Trophoblast cell (in vitro differentiated cells and primary cell): Measurements from ENCODE around the gene PNPLA7.
A peak's percentile ranks its signal among the peaks of the same experiment; 100 is the strongest.

Source experiments
- DNase-seq, 2 donors: peaks; one replicate each; pipeline ENCODE4 v3.0.0-alpha.2; 2016
- H2AFZ ChIP-seq: 2 replicates; pipeline ENCODE4 v1.6.1; 2013; ENCODE audit warnings: low read length, moderate library complexity, mild to moderate bottlenecking; ENCODE audit not compliant: insufficient read depth, poor library complexity
- H2AK5ac ChIP-seq: 2 replicates; pipeline ENCODE4 v1.6.1; 2013; ENCODE audit warnings: mild to moderate bottlenecking, low read length
- H2BK120ac ChIP-seq: 2 replicates; pipeline ENCODE4 v1.6.1; 2013; ENCODE audit warnings: low read length, mild to moderate bottlenecking, moderate library complexity; ENCODE audit not compliant: insufficient read depth, poor library complexity
- H2BK12ac ChIP-seq: 2 replicates; pipeline ENCODE4 v1.6.1; 2013; ENCODE audit warnings: mild to moderate bottlenecking, low read length, moderate library complexity
- H2BK5ac ChIP-seq: 2 replicates; pipeline ENCODE4 v1.6.1; 2013; ENCODE audit warnings: low read length, low read depth, moderate library complexity, mild to moderate bottlenecking; ENCODE audit not compliant: poor library complexity
- H3K14ac ChIP-seq: 2 replicates; pipeline ENCODE4 v1.6.1; 2013; ENCODE audit warnings: mild to moderate bottlenecking, low read length
- H3K18ac ChIP-seq: 2 replicates; pipeline ENCODE4 v1.6.1; 2013; ENCODE audit warnings: mild to moderate bottlenecking, low read length
- H3K23ac ChIP-seq: 2 replicates; pipeline ENCODE4 v1.6.1; 2013; ENCODE audit warnings: low read length
- H3K27ac ChIP-seq: 2 replicates; pipeline ENCODE4 v1.5.1; 2013; ENCODE audit warnings: low read depth, mild to moderate bottlenecking, inconsistent platforms, low read length, moderate library complexity
- H3K27me3 ChIP-seq: 2 replicates; pipeline ENCODE4 v1.6.1; 2013; ENCODE audit warnings: inconsistent platforms, mild to moderate bottlenecking, low read length, moderate library complexity; ENCODE audit not compliant: insufficient read depth
- H3K36me3 ChIP-seq, 2 experiments: 1 replicate in 1 of 2; 2 replicates in 1 of 2; pipeline ENCODE4 v1.6.1; 2013; ENCODE audit warnings: low read length in 2 of 2, mild to moderate bottlenecking in 2 of 2, moderate library complexity in 1 of 2; ENCODE audit not compliant: insufficient read depth in 2 of 2, control insufficient read depth in 1 of 2
- H3K4ac ChIP-seq: 2 replicates; pipeline ENCODE4 v1.6.1; 2013; ENCODE audit warnings: low read depth, mild to moderate bottlenecking, low read length, moderate library complexity
- H3K4me1 ChIP-seq, 2 experiments: 1 replicate in 1 of 2; 2 replicates in 1 of 2; pipeline ENCODE4 v1.6.1; 2013; ENCODE audit warnings: low read length in 2 of 2, mild to moderate bottlenecking in 2 of 2, moderate library complexity in 1 of 2; ENCODE audit not compliant: insufficient read depth in 2 of 2, control insufficient read depth in 1 of 2
- H3K4me2 ChIP-seq: 2 replicates; pipeline ENCODE4 v1.6.1; 2013; ENCODE audit warnings: inconsistent platforms, mild to moderate bottlenecking, low read length, moderate library complexity
- H3K4me3 ChIP-seq: 2 replicates; pipeline ENCODE4 v1.5.1; 2013; ENCODE audit warnings: mild to moderate bottlenecking, low read depth, low read length, inconsistent platforms
- H3K79me1 ChIP-seq: one replicate; pipeline ENCODE4 v1.6.1; 2013; ENCODE audit warnings: low read length
- H3K79me2 ChIP-seq: 2 replicates; pipeline ENCODE4 v1.6.1; 2013; ENCODE audit warnings: low read length, mild to moderate bottlenecking; ENCODE audit not compliant: control insufficient read depth, insufficient read depth, poor library complexity
- H3K9ac ChIP-seq: 2 replicates; pipeline ENCODE4 v1.6.1; 2013; ENCODE audit warnings: mild to moderate bottlenecking, low read length
- H3K9me3 ChIP-seq: 2 replicates; pipeline ENCODE4 v1.6.1; 2013; ENCODE audit warnings: low read depth, mild to moderate bottlenecking, control low read depth, inconsistent platforms, low read length; ENCODE audit not compliant: insufficient read depth
- H4K12ac ChIP-seq: 2 replicates; pipeline ENCODE4 v1.6.1; 2013; ENCODE audit warnings: low read depth, mild to moderate bottlenecking, low read length, moderate library complexity
- H4K8ac ChIP-seq: 2 replicates; pipeline ENCODE4 v1.6.1; 2013; ENCODE audit warnings: low read depth, mild to moderate bottlenecking, low read length, moderate library complexity
- H4K91ac ChIP-seq: one replicate; pipeline ENCODE4 v1.6.1; 2013; ENCODE audit warnings: low read depth, mild to moderate bottlenecking, low read length, moderate library complexity
- WGBS: extraction: QIAGEN DNeasy Blood & Tissue Kit; methylation state at CpG from one replicate; pipeline ENCODE4 v1.1.7; 2013; ENCODE audit warnings: missing lambda C conversion rate; ENCODE audit not compliant: insufficient read length, insufficient coverage; ENCODE audit errors: extremely low coverage; 5-methylcytosine and 5-hydroxymethylcytosine counted together

Gene PNPLA7

GRCh38 chr9:137447722-137448601 lies 102.2 kb downstream of the PNPLA7 start:
- Histone ChIP-seq H3K4me3 (no peak overlapping the region), H3K9ac (no peak overlapping the region), H3K4me1 (no peaks in the 10 kb centered on the region), H3K9me3 (peaks cover 6% of the 10 kb centered on the region), H3K79me1 (no peaks in the 10 kb centered on the region), H3K36me3 (peaks cover 13 to 17% of the 10 kb centered on the region in 2 experiments), H2AFZ (no peak overlapping the region), H4K12ac (no peak overlapping the region), H2BK120ac (no peak overlapping the region), H4K91ac (no peak overlapping the region), H2BK12ac (no peak overlapping the region), H3K79me2 (no peaks in the 10 kb centered on the region), H3K27ac (no peak overlapping the region), H2BK5ac (no peak overlapping the region), H3K4me2 (no peak overlapping the region), H3K23ac (no peak overlapping the region), H3K18ac (no peak overlapping the region), H3K27me3 (no peaks in the 10 kb centered on the region), H3K4ac (no peak overlapping the region), H4K8ac (no peak overlapping the region), H3K14ac (no peak overlapping the region), H2AK5ac (no peak overlapping the region)
- WGBS: no CpG with 5 or more reads among the region's 27 CpGs
- no peak for DNase-seq

- no peak for DNase-seq
- H3K9ac ChIP-seq: no peak overlapping the region
- peaks cover 11% of the 10 kb centered on the region in 2 experiments for H3K36me3 ChIP-seq
- no peaks in the 10 kb centered on the region for H3K79me1 ChIP-seq
- H3K27ac ChIP-seq: no peak overlapping the region
- no peaks in the 10 kb centered on the region for H3K79me2 ChIP-seq
- H4K12ac ChIP-seq: no peak overlapping the region
- H2BK5ac ChIP-seq: no peak overlapping the region
- H3K9me3 ChIP-seq: peaks cover 6% of the 10 kb centered on the region
- no peak overlapping the region for H2AK5ac ChIP-seq
- no peaks in the 10 kb centered on the region for H3K27me3 ChIP-seq
- H2AFZ ChIP-seq: no peak overlapping the region
- no peak overlapping the region for H4K91ac ChIP-seq
- no peak overlapping the region for H3K4me3 ChIP-seq
- H2BK12ac ChIP-seq: no peak overlapping the region
- H2BK120ac ChIP-seq: no peak overlapping the region
- no peaks in the 10 kb centered on the region for H3K4me1 ChIP-seq
- no peak overlapping the region for H3K14ac ChIP-seq
- H3K23ac ChIP-seq: no peak overlapping the region
- H3K18ac ChIP-seq: no peak overlapping the region
- no CpG with 5 or more reads among the region's 21 CpGs for WGBS
- no peak overlapping the region for H4K8ac ChIP-seq
- H3K4ac ChIP-seq: no peak overlapping the region
- no peak overlapping the region for H3K4me2 ChIP-seq
Measured at GRCh38 chr9:137446851-137447471, 103.2 kb downstream of the PNPLA7 start.

DNA sequence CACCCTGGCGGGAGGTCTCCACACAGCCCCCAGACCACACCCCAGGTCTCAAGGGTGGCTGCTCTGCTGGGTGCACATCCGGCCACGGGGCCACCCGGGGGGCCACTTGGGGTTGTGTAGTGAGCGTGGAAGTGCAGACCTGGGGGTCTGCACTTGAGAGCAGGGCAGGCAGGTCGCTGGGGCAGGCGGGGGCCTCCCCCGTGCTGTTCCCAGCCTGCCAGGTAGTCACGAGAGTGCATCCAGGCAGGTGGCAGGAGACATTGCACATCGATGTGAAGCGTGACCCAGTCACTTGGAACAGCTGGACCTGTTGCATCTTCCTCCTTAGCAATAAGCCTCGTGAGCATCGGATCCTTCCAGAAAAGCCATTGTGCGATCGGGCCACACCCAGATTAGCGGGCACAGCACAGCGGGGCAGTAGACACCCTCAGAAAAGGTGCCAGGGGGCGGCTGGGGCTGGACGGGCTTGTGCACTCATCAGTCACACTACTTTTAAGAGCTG lies 104.2 kb downstream of the PNPLA7 start:
- Histone ChIP-seq H3K27me3 (no peaks in the 10 kb centered on the region), H3K4me3 (no peak overlapping the region), H2BK5ac (no peak overlapping the region), H3K4me1 (peaks cover 0 to 3% of the 10 kb centered on the region in 2 experiments), H3K79me2 (no peaks in the 10 kb centered on the region), H3K4ac (no peak overlapping the region), H3K23ac (no peak overlapping the region), H2BK120ac (no peak overlapping the region), H3K18ac (no peak overlapping the region), H4K8ac (no peak overlapping the region), H2AK5ac (no peak overlapping the region), H4K91ac (no peak overlapping the region), H4K12ac (no peak overlapping the region), H3K14ac (no peak overlapping the region), H3K79me1 (no peaks in the 10 kb centered on the region), H2BK12ac (no peak overlapping the region), H3K27ac (no peak overlapping the region), H3K36me3 (peaks cover 11% of the 10 kb centered on the region in 2 experiments), H3K9ac (no peak overlapping the region), H3K4me2 (no peak overlapping the region), H2AFZ (no peak overlapping the region), H3K9me3 (peaks cover 6% of the 10 kb centered on the region)
- WGBS: no CpG with 5 or more reads among the region's 19 CpGs
- DNase-seq: no peak

DNA sequence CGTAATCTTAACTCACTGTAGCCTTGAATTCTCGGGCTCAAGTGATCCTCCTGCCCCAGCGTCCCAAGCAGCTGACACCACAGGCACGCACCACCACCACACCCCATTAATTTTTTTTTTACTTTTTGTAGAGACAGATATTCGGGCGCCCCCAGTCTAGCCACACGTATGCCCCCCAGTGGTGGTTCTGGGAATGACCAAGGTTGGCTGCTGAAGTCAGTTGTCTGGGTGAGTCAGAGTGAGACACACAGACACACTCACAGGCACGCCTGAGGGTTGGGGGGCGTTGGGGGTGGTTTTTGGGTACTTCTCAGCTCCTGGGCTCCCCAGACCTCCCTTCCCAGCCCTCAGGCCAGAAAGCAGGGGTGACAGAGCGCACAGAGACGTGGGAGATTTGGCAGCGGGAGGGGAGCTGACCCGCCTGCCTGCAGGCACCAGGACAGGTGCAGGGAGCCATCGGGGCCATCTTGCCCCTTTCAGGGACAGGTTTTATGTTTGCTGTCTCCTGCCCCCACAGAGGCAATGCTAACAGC lies 104.9 kb downstream of the PNPLA7 start:
- Histone ChIP-seq H2BK12ac (no peak overlapping the region), H3K9me3 (peaks cover 6% of the 10 kb centered on the region), H4K8ac (no peak overlapping the region), H3K4ac (no peak overlapping the region), H4K12ac (no peak overlapping the region), H3K27me3 (no peaks in the 10 kb centered on the region), H2BK120ac (no peak overlapping the region), H4K91ac (no peak overlapping the region), H3K4me2 (no peak overlapping the region), H3K79me1 (no peaks in the 10 kb centered on the region), H3K23ac (no peak overlapping the region), H2AK5ac (no peak overlapping the region), H3K14ac (no peak overlapping the region), H3K27ac (no peak overlapping the region), H3K79me2 (no peaks in the 10 kb centered on the region), H2BK5ac (no peak overlapping the region), H3K9ac (no peak overlapping the region), H3K4me3 (no peak overlapping the region), H3K18ac (no peak overlapping the region), H2AFZ (no peak overlapping the region), H3K36me3 (peaks cover 11% of the 10 kb centered on the region in 2 experiments), H3K4me1 (peaks cover 0 to 3% of the 10 kb centered on the region in 2 experiments)
- WGBS: no CpG with 5 or more reads among the region's 14 CpGs
- peak; percentile 46 to 71 for DNase-seq
